ENCODE measurements around the gene MRPL12. TPM values are rescaled to one million over a fixed set of nuclear protein-coding genes. Genes with fewer than 3 reads are reported as not detected.

Gene MRPL12
- total and polyA plus RNA-seq, 9 of the 15 experiments (the other 6 are each of a cell fraction or from before 2014, with no cell fraction given), result 0.94 to 338 (median 100) TPM

GRCh38 chr17:81701288-81702071, 1.7 kb upstream of the MRPL12 start (continued):
- peak; percentile 45; the same call in 1 of the 2 replicates for TF ChIP-seq VEZF1 (CRISPR knock-in tag; IDR thresholded peaks at IDR 0.05)
- TF ChIP-seq NR1H2 (CRISPR knock-in tag; IDR thresholded peaks at IDR 0.05), result no peak
- no peak for TF ChIP-seq POLR3A (IDR thresholded peaks at IDR 0.05; ENCODE audit: borderline replicate concordance, extremely low read depth, insufficient read depth, insufficient read length)
- no peak for TF ChIP-seq SRSF7 (optimal IDR thresholded peaks at IDR 0.05; ENCODE audit: low read depth, low read length)
- TF ChIP-seq ERF (CRISPR knock-in tag; IDR thresholded peaks at IDR 0.05), result 0 out of 2 replicates have a peak, but pooled peaks have one; percentile 42
- TF ChIP-seq SIN3A (IDR thresholded peaks at IDR 0.05; ENCODE audit: borderline replicate concordance in 2 of 2, control insufficient read depth in 1 of 2, low read depth in 2 of 2, low read length in 2 of 2), result peak in 1 of 2 experiments; percentile 33; a peak in 1 of 4 replicates
- peak; percentile 12; the same call in 1 of the 2 replicates for TF ChIP-seq ZBTB33 (CRISPR knock-in tag; IDR thresholded peaks at IDR 0.05)
- TF ChIP-seq DIDO1 (tag; IDR thresholded peaks at IDR 0.05; ENCODE audit: low read depth), result no peak
- TF ChIP-seq RUNX1 (IDR thresholded peaks at IDR 0.05; ENCODE audit: low read depth), result 0 out of 2 replicates have a peak, but pooled peaks have one; percentile 58
- peak; percentile 31; the same call in 1 of the 2 replicates for TF ChIP-seq MYNN (IDR thresholded peaks at IDR 0.05)
- TF ChIP-seq MYNN (CRISPR knock-in tag; IDR thresholded peaks at IDR 0.05), result no peak
- no peak for TF ChIP-seq ZNF239 (CRISPR knock-in tag; IDR thresholded peaks at IDR 0.05)
- peak; percentile 53; the same call in 1 of the 2 replicates for TF ChIP-seq ZNF740 (CRISPR knock-in tag; IDR thresholded peaks at IDR 0.05)
- TF ChIP-seq ZNF740 (tag; IDR thresholded peaks at IDR 0.05), result no peak; a peak in 1 of 4 replicates
- TF ChIP-seq CCNT2 (IDR thresholded peaks at IDR 0.05; ENCODE audit: borderline replicate concordance, extremely low read depth, insufficient read length, low read depth, low read length), result no peak
- TF ChIP-seq RAD21 (CRISPR knock-in tag; conservative IDR thresholded peaks at IDR 0.05 in 1 of 2, IDR thresholded peaks at IDR 0.05 in 1 of 2), result no peak; a peak in 2 of 4 replicates
- 0 out of 2 replicates have a peak, but pooled peaks have one; percentile 24 for TF ChIP-seq TFAP4 (CRISPR knock-in tag; IDR thresholded peaks at IDR 0.05; ENCODE audit: borderline replicate concordance)
- peak; percentile 68 for TF ChIP-seq POLR2G (IDR thresholded peaks at IDR 0.05; ENCODE audit: low read depth, low read length)
- TF ChIP-seq ZBTB2 (IDR thresholded peaks at IDR 0.05), result peak; percentile 31; the same call in 1 of the 2 replicates
